Measurements from ENCODE around the gene CAPN5. TPM values are rescaled to one million over a fixed set of nuclear protein-coding genes. Genes with fewer than 3 reads are reported as not detected.

The CAPN5 gene
- total RNA-seq, 1 donor from 2014 or later, result 7.8 TPM

DNA sequence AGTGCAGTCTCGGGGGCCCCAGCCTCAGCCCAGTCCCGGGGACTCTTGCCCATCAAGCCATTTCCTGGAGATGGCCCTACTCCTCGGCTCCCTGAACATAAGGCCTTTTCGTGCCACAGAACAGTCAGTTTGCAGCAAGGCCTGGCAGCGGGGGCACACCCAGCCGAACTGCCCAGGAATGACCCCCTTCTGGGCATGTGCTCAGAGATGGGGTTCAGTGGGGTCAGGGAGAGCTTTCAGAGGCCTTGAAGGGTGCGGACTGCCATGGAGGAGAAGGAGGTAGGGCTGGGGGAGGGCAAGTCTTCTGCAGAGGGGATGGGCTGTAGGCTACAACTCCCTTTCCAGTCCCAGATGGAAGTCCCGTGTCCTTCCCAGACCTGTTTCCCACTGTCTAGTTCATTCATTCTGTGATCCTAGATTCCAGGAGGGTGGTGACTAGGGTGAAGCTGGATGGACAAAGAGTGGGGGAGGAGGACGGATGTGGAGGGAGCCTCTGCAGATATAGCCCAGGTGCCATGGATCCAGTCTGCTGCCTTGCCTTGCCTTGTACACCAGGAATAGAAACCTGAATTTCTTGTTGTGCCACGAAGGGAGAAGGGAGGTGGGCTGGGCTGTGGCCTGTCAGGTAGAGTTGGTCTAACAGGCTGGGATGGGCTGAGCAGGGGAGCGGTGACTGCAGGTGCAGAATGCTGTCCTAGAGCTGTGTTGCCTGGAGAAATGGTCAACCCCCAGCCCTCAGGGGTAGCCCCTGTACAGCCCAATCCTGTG, 21.6 kb downstream of the CAPN5 start:
- Histone ChIP-seq H3K4me3 (ENCODE audit: low read depth, low read length) (no peak overlapping the region), H3K27me3 (ENCODE audit: control insufficient read depth, insufficient read depth, low read length) (no peaks in the 10 kb centered on the region), H3K36me3 (ENCODE audit: control insufficient read depth, insufficient read depth, low read length) (no peaks in the 10 kb centered on the region)
- no peak for DNase-seq (ENCODE audit: low read depth)
- TF ChIP-seq, protein P1, sequence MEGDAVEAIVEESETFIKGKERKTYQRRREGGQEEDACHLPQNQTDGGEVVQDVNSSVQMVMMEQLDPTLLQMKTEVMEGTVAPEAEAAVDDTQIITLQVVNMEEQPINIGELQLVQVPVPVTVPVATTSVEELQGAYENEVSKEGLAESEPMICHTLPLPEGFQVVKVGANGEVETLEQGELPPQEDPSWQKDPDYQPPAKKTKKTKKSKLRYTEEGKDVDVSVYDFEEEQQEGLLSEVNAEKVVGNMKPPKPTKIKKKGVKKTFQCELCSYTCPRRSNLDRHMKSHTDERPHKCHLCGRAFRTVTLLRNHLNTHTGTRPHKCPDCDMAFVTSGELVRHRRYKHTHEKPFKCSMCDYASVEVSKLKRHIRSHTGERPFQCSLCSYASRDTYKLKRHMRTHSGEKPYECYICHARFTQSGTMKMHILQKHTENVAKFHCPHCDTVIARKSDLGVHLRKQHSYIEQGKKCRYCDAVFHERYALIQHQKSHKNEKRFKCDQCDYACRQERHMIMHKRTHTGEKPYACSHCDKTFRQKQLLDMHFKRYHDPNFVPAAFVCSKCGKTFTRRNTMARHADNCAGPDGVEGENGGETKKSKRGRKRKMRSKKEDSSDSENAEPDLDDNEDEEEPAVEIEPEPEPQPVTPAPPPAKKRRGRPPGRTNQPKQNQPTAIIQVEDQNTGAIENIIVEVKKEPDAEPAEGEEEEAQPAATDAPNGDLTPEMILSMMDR (IDR thresholded peaks at IDR 0.05; ENCODE audit: insufficient read depth, low read length, poor library complexity, severe bottlenecking), result no peak

DNA sequence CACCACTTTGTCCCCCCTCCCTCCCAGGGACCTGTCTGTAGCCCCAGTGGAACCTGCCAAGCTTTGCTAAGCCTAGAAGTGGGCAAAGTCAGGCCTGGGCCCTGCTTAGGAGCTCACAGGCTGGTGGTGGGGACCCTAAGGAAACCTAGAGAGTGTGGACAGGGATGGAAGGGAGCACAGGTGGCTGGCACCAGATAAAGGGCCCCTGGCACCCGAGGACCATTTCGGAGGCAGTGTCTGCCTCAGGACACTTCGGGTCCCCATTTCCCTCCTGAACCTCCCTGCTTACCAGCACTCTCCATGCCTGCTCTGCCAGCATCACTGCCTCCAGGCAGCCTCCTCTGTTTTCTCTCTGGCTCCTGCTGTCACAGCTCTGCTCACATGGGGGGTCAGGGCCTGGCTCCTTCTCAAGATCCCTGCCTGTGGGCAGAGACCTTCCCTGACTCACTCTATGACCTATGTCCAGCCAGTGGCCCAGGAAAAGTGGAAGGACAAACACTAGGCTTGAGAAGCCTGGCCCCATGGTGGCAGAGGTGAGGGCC, 22.3 kb downstream of the CAPN5 start:
- Histone ChIP-seq H3K36me3 (ENCODE audit: control insufficient read depth, insufficient read depth, low read length) (no peaks in the 10 kb centered on the region), H3K4me3 (ENCODE audit: low read depth, low read length) (no peak overlapping the region), H3K27me3 (ENCODE audit: control insufficient read depth, insufficient read depth, low read length) (no peaks in the 10 kb centered on the region)
- no peak for DNase-seq (ENCODE audit: low read depth)
- TF ChIP-seq, protein P1 (IDR thresholded peaks at IDR 0.05; ENCODE audit: insufficient read depth, low read length, poor library complexity, severe bottlenecking), result no peak

- H3K27me3 ChIP-seq (ENCODE audit: control insufficient read depth, insufficient read depth, low read length), result no peaks in the 10 kb centered on the region
- TF ChIP-seq, protein P1 (IDR thresholded peaks at IDR 0.05; ENCODE audit: insufficient read depth, low read length, poor library complexity, severe bottlenecking), result no peak
- no peaks in the 10 kb centered on the region for H3K36me3 ChIP-seq (ENCODE audit: control insufficient read depth, insufficient read depth, low read length)
- no peak overlapping the region for H3K4me3 ChIP-seq (ENCODE audit: low read depth, low read length)
- no peak for DNase-seq (ENCODE audit: low read depth)
Observed at GRCh38 chr11:77090046-77090372, 23.2 kb downstream of the CAPN5 start.

- TF ChIP-seq, protein P1 (IDR thresholded peaks at IDR 0.05; ENCODE audit: insufficient read depth, low read length, poor library complexity, severe bottlenecking), result no peak
- no peak for DNase-seq (ENCODE audit: low read depth)
- Histone ChIP-seq H3K27me3 (ENCODE audit: control insufficient read depth, insufficient read depth, low read length) (no peaks in the 10 kb centered on the region), H3K4me3 (ENCODE audit: low read depth, low read length) (no peak overlapping the region), H3K36me3 (ENCODE audit: control insufficient read depth, insufficient read depth, low read length) (no peaks in the 10 kb centered on the region)
Observed at GRCh38 chr11:77090373-77091111, 23.8 kb downstream of the CAPN5 start.

DNA sequence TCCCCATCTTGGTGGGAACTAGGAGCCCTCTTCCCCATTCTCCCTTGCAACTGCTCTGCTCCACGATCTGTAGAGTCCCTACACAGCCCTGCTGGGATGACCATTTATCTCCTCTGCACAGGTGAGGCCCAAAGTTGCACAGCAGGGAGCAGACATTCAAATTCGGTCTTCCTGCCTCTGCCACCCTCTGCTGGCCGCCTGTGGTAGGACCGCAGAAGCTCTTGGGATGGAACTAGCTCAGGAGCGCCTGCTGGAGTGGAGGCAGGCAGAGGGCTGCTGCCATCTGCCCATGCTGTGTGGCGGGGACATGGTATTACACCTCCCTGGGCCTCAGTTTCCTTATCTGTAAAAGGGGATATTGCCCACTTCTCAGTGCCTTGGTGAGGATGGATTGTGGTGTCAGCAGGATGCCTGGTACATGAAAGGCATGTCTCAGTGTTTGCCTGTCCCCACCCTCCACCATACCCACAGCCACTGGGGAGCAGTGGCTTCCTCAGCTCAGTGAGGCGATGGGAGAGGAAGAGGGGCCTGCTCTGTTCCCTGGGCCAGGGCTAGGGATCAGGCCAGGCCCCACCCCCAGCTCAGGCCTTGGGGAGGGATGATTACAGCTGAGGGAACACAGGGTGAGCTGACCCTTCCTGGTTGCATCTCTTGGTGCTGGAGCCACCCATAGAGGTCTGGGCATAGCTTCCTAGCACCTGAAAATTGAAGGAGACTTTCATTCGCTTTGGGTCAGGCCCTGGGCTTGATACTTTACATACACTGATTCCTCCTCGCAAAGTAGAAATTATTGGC, 24.6 kb downstream of the CAPN5 start:
- Histone ChIP-seq H3K27me3 (ENCODE audit: control insufficient read depth, insufficient read depth, low read length) (no peaks in the 10 kb centered on the region), H3K36me3 (ENCODE audit: control insufficient read depth, insufficient read depth, low read length) (no peaks in the 10 kb centered on the region), H3K4me3 (ENCODE audit: low read depth, low read length) (no peak overlapping the region)
- TF ChIP-seq, protein P1 (IDR thresholded peaks at IDR 0.05; ENCODE audit: insufficient read depth, low read length, poor library complexity, severe bottlenecking), result peak; percentile 96
- no peak for DNase-seq (ENCODE audit: low read depth)
